ENCODE results near the gene PRKG1. TPM values are rescaled to one million over a fixed set of nuclear protein-coding genes. Genes with fewer than 3 reads are reported as not detected.

PRKG1 gene
- total RNA-seq, 4 donors from 2014 or later = 26.5 to 72.3 (median 58.1) TPM

GRCh38 chr10:52313933-52314821 lies 1239.9 kb downstream of the PRKG1 start, which contains the start of gene DKK1:
Gene DKK1, plus strand, starts transcription at chr10:52314281. Its CDS starts 154 bp downstream, at chr10:52314435.
- DNase-seq = peak; percentile 29 to 36
- peak in 4 of 6 experiments; percentile 11 to 50 (median 36) for TF ChIP-seq CTCF (IDR thresholded peaks at IDR 0.05)
- TF ChIP-seq POLR2A (IDR thresholded peaks at IDR 0.05) = no peak
- Histone ChIP-seq H3K36me3 (no peaks in the 10 kb centered on the region), H3K27me3 (no peaks in the 10 kb centered on the region), H3K9me3 (no peaks in the 10 kb centered on the region), H3K27ac (no peak within 1 kb of the TSS), H3K4me3 (replicated peaks in 1 of 3) (peak within 1 kb of the TSS; percentile 4 to 64 (median 32)), H3K4me1 (peaks cover 0 to 23% of the 10 kb centered on the region in 2 donors)
- intact Hi-C loops (cut with DNase I) = loop anchor here (10.0 kb wide), 1 partner anchor 171 kb away; no protein-coding TSS in a partner anchor
- 2 to 4% methylated on average over 36 to 53 of the region's 55 CpGs for WGBS, 2 donors

- Histone ChIP-seq H3K4me1 (peaks cover 0 to 23% of the 10 kb centered on the region in 2 donors), H3K27ac (no peak overlapping the region), H3K9me3 (no peaks in the 10 kb centered on the region), H3K27me3 (no peaks in the 10 kb centered on the region), H3K4me3 (replicated peaks in 1 of 3) (peak overlapping the region in 2 of 3 donors; percentile 32 to 64), H3K36me3 (no peaks in the 10 kb centered on the region)
- DNase-seq = peak in 1 of 2 donors; percentile 3
- 19 to 20% methylated on average over 26 to 31 of the region's 36 CpGs for WGBS, 2 donors
- intact Hi-C loops (cut with DNase I) = loop anchor here (10.0 kb wide), 1 partner anchor 170 kb away; no protein-coding TSS in a partner anchor
- TF ChIP-seq POLR2A (IDR thresholded peaks at IDR 0.05) (no peak), CTCF (IDR thresholded peaks at IDR 0.05) (no peak)
Measured at GRCh38 chr10:52314822-52315552, 1240.7 kb downstream of the PRKG1 start.

GRCh38 chr10:52316001-52316400 lies 1241.7 kb downstream of the PRKG1 start:
- Histone ChIP-seq H3K27me3 (no peaks in the 10 kb centered on the region), H3K4me1 (peaks cover 0 to 23% of the 10 kb centered on the region in 2 donors), H3K4me3 (replicated peaks in 1 of 3) (no peak overlapping the region), H3K27ac (no peak overlapping the region), H3K9me3 (no peaks in the 10 kb centered on the region), H3K36me3 (no peaks in the 10 kb centered on the region)
- intact Hi-C loops (cut with DNase I) = loop anchor here (10.0 kb wide), 1 partner anchor 169 kb away; no protein-coding TSS in a partner anchor
- 73 to 86% methylated on average over 1 of the region's 1 CpG for WGBS, 2 donors
- no peak for DNase-seq
- TF ChIP-seq POLR2A (IDR thresholded peaks at IDR 0.05) (no peak), CTCF (IDR thresholded peaks at IDR 0.05) (no peak)

GRCh38 chr10:52316500-52316899 lies 1242.2 kb downstream of the PRKG1 start:
- H3K36me3 ChIP-seq = no peaks in the 10 kb centered on the region
- no peak overlapping the region for H3K27ac ChIP-seq
- H3K4me3 ChIP-seq (replicated peaks in 1 of 3) = no peak overlapping the region
- H3K27me3 ChIP-seq = no peaks in the 10 kb centered on the region
- no peaks in the 10 kb centered on the region for H3K9me3 ChIP-seq
- TF ChIP-seq POLR2A (IDR thresholded peaks at IDR 0.05) (no peak), CTCF (IDR thresholded peaks at IDR 0.05) (no peak)
- intact Hi-C loops (cut with DNase I) = loop anchor here (10.0 kb wide), 1 partner anchor 168 kb away; no protein-coding TSS in a partner anchor
- DNase-seq = no peak
- WGBS, 2 donors = 78 to 80% methylated on average over 4 of the region's 4 CpGs
- peaks cover 0 to 23% of the 10 kb centered on the region in 2 donors for H3K4me1 ChIP-seq
